Hepatocyte (in vitro differentiated cells): ENCODE data around the gene ULK1.

Experiments
- EZH2 ChIP-seq: fragments of 200-600 bp; sonication (generic); IDR thresholded peaks from 2 replicates; pipeline ENCODE4 v1.6.1; 2016; ENCODE audit warnings: antibody characterized with exemption, mild to moderate bottlenecking, borderline replicate concordance
- TF ChIP-seq, protein P1 (sequence below): fragments of 200-600 bp; sonication (generic); IDR thresholded peaks from 2 replicates; pipeline ENCODE4 v1.5.1; 2016; ENCODE audit warnings: antibody characterized with exemption, mild to moderate bottlenecking; ENCODE audit not compliant: poor library complexity

DNA sequence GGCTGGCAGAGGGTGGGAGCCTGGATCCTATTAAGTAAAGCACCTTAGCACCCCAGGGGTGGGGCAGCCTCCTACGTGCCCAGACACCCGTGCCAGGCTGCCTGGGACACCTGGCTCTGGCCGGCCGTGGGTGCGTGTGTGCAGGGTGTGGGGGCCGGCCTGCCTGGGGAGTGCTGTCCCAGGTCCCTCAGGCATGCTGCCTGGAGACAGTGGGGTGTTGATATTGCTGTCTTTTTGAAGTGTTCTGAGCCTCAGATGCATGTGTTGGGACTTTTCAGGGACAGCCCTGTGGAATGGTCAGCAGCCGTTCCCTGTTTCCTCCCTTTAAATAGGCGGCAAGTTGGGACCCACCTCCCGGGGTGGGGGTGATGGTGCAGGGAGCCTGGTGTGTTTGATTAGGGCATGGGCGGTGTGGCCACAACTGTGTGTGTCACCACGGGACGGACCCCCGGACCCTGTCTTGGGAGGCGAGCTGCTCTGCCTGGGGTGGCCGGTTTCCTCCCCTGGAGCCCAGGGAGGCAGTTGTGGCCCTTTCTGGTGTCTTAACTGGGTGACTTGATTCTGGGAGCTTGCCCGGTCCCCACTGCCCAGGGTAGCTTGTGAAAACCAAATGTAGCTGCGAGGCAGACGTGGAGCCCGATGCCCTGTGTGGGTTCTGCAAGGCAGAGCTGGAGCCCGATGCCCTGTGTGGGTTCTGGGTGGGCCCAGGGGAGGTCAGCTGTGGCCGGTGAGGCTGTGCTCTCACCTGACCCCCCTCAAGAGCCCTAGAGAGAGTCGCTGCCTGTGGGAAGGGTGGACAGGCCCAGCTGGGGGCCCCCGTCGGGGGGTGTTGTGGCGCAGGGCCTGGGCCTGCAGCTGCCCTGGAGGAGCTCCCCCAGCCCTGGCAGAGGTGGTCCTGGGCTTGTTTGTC is 8.2 kb downstream of the ULK1 start:
- no peak for TF ChIP-seq EZH2
- TF ChIP-seq, protein P1, sequence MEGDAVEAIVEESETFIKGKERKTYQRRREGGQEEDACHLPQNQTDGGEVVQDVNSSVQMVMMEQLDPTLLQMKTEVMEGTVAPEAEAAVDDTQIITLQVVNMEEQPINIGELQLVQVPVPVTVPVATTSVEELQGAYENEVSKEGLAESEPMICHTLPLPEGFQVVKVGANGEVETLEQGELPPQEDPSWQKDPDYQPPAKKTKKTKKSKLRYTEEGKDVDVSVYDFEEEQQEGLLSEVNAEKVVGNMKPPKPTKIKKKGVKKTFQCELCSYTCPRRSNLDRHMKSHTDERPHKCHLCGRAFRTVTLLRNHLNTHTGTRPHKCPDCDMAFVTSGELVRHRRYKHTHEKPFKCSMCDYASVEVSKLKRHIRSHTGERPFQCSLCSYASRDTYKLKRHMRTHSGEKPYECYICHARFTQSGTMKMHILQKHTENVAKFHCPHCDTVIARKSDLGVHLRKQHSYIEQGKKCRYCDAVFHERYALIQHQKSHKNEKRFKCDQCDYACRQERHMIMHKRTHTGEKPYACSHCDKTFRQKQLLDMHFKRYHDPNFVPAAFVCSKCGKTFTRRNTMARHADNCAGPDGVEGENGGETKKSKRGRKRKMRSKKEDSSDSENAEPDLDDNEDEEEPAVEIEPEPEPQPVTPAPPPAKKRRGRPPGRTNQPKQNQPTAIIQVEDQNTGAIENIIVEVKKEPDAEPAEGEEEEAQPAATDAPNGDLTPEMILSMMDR = no peak
